HepG2 (cell line): ENCODE data around the gene TM6SF1. TPM values are rescaled to one million over a fixed set of nuclear protein-coding genes. Genes with fewer than 3 reads are reported as not detected.

Source experiments
- ATAC-seq: fragments of 200-7000 bp; cut with Tn5 transposase; 3 replicates; pipeline ENCODE4 v1.9.1; 2020; ENCODE audit warnings: mild to moderate bottlenecking, moderate library complexity
- BruUV-seq: library from RNA; stranded (reverse); fragments of 400-500 nt; replicated peaks from 2 replicates; lab custom pipeline; 2021; lab: Mats Ljungman, UMichigan
- CTCF ChIA-PET: fragments of 300-600 bp; formaldehyde crosslinking; extraction: SDS; loops from one replicate; lab custom pipeline; 2021; ENCODE audit warnings: low total read pairs, inconsistent platforms, low intra/inter-chr PET ratio; lab: Yijun Ruan, JAX
- POLR2A ChIA-PET: fragments of 350-600 bp; sonication (Branson Sonifier 250); formaldehyde crosslinking; loops from one replicate; lab custom pipeline; 2020; ENCODE audit warnings: antibody characterized with exemption, inconsistent platforms; lab: Yijun Ruan, JAX
- DNase-seq: peaks from one replicate; pipeline ENCODE4 v3.0.0-alpha.2; 2015; ENCODE audit warnings: low spot score
- FAIRE-seq: peaks from 3 replicates; lab custom pipeline; 2011; peaks lifted over from hg19 to GRCh38; lab: Jason Lieb, UNC
- H2AFZ ChIP-seq: one replicate; pipeline ENCODE4 v1.6.1; 2011; ENCODE audit warnings: low read length, inconsistent platforms
- H3K27ac ChIP-seq: fragments of 300-600 bp; 3 replicates; pipeline ENCODE4 v1.8.0; 2011; ENCODE audit warnings: mixed run types, mild to moderate bottlenecking, mixed read lengths, low read length, inconsistent platforms; ENCODE audit not compliant: insufficient read depth; ENCODE audit errors: extremely low read length
- H3K27me3 ChIP-seq, 2 experiments: fragments of 200-600 bp in 1 of 2; 2 replicates in 1 of 2; 3 replicates in 1 of 2; pipeline versions ENCODE4 v1.6.0 to v1.8.0; 2011; ENCODE audit warnings: low read length in 2 of 2, mild to moderate bottlenecking in 2 of 2, moderate library complexity in 2 of 2, inconsistent platforms in 1 of 2; ENCODE audit not compliant: insufficient read depth in 2 of 2, control insufficient read depth in 1 of 2
- H3K36me3 ChIP-seq, 2 experiments: fragments of 200-600 bp in 1 of 2; replicated peaks in 1 of 2; 2 replicates in 1 of 2; 3 replicates in 1 of 2; pipeline versions ENCODE4 v1.5.1 to v1.8.0; 2011; ENCODE audit warnings: low read length in 2 of 2, inconsistent platforms in 1 of 2; ENCODE audit not compliant: insufficient read depth in 2 of 2, control insufficient read depth in 1 of 2
- H3K4me1 ChIP-seq: 2 replicates; pipeline ENCODE4 v1.5.1; 2012; ENCODE audit warnings: low read length, inconsistent platforms; ENCODE audit not compliant: insufficient read depth
- H3K4me2 ChIP-seq: 2 replicates; pipeline ENCODE4 v1.6.0; 2011; ENCODE audit warnings: low read depth, low read length, inconsistent platforms
- H3K4me3 ChIP-seq, 3 experiments: fragments of 200-600 bp in 1 of 3; sonication (generic), shearing (Covaris generic) in 1 of 3; replicated peaks in 1 of 3; 2 replicates each; pipeline ENCODE4 v1.5.1; 2011 to 2016; ENCODE audit warnings: low read length in 3 of 3, inconsistent platforms in 2 of 3, low read depth in 2 of 3, mild to moderate bottlenecking in 2 of 3, control low read depth in 1 of 3, mixed read lengths in 1 of 3; ENCODE audit not compliant: insufficient read depth in 1 of 3
- H3K79me2 ChIP-seq: one replicate; pipeline ENCODE4 v1.6.1; 2011; ENCODE audit warnings: low read length, inconsistent platforms; ENCODE audit not compliant: insufficient read depth
- H3K9ac ChIP-seq: 2 replicates; pipeline ENCODE4 v1.6.0; 2011; ENCODE audit warnings: mild to moderate bottlenecking, low read depth, low read length, inconsistent platforms; ENCODE audit not compliant: insufficient read depth
- H3K9me3 ChIP-seq: 2 replicates; pipeline ENCODE4 v1.5.1; 2012; ENCODE audit warnings: mild to moderate bottlenecking, low read length
- H4K20me1 ChIP-seq: 2 replicates; pipeline ENCODE4 v1.6.0; 2011; ENCODE audit warnings: inconsistent platforms, mild to moderate bottlenecking, low read length, moderate library complexity; ENCODE audit not compliant: insufficient read depth
- HDAC2 ChIP-seq: sonication (generic); formaldehyde crosslinking; IDR thresholded peaks from 2 replicates; pipeline ENCODE4 v1.4.0; 2020; ENCODE audit warnings: missing genetic modification reagents
- HMG20A ChIP-seq: IDR thresholded peaks from 2 replicates; pipeline ENCODE4 v1.6.1; 2016; ENCODE audit warnings: borderline replicate concordance
- KAT8 ChIP-seq: IDR thresholded peaks from 2 replicates; pipeline ENCODE4 v1.6.1; 2016; ENCODE audit warnings: missing genetic modification reagents, missing compliant biosample characterization
- NR2F1 ChIP-seq, 2 experiments: fragments of 450-650 bp in 1 of 2; formaldehyde crosslinking in 1 of 2; IDR thresholded peaks; 2 replicates each; pipeline versions ENCODE4 v1.5.0 to v1.6.1; 2016 to 2020; ENCODE audit warnings: mild to moderate bottlenecking in 1 of 2, missing compliant biosample characterization in 1 of 2, missing genetic modification reagents in 1 of 2, moderate library complexity in 1 of 2
- ZFAT ChIP-seq: sonication (generic); formaldehyde crosslinking; conservative IDR thresholded peaks from 2 replicates; pipeline ENCODE4 v1.8.1; 2023; ENCODE audit warnings: missing genetic modification reagents, inconsistent platforms
- ZNF256 ChIP-seq: sonication (generic); formaldehyde crosslinking; conservative IDR thresholded peaks from 2 replicates; pipeline ENCODE4 v1.4.0; 2020; ENCODE audit warnings: missing genetic modification reagents
- WGBS: methylation state at CpG from one replicate; pipeline ENCODE4 v1.1.6; 2017; ENCODE audit warnings: low lambda C conversion rate; 5-methylcytosine and 5-hydroxymethylcytosine counted together
- in situ Hi-C: cut with HindIII; loops from 2 replicates; pipeline ENCODE4 v1.10.0; 2017; ENCODE audit warnings: low pct_unique_long_range_greater_than_20kb; ENCODE audit not compliant: extremely low pct_ligation_motif_present
- intact Hi-C: fragments of 100-400 bp; cut with micrococcal nuclease; formaldehyde crosslinking; loops from one replicate; pipeline ENCODE4 v1.10.0; 2022; ENCODE audit not compliant: unreplicated experiment
- polyA plus RNA-seq, 8 experiments: library from polyadenylated mRNA; depleted of rRNA in 3 of 8; stranded (reverse) in 7 of 8; unstranded in 1 of 8; fragments of >200 nt; fragmentation: Illumina TruSeq in 4 of 8; extraction: Trizol in 4 of 8; gene quantifications; 2 replicates each; pipeline versions ENCODE4 v1.2.1 to v1.2.3, GENCODE V29; 2011 to 2016; ENCODE audit warnings: low read depth in 4 of 8, missing spikeins in 1 of 8, mixed read lengths in 1 of 8; ENCODE audit not compliant: insufficient read depth in 1 of 8
- total RNA-seq, 5 experiments: library from RNA; depleted of rRNA; stranded (reverse); fragments of >200 nt; fragmentation: Illumina TruSeq; extraction: Trizol; gene quantifications; 2 replicates each; pipeline ENCODE4 v1.2.3, GENCODE V29; 2016; ENCODE audit warnings: low read depth in 1 of 5
- TF ChIP-seq, protein P1 (sequence below): sonication (generic); formaldehyde crosslinking; IDR thresholded peaks from 2 replicates; pipeline ENCODE4 v1.4.0; 2020; ENCODE audit warnings: missing genetic modification reagents; ENCODE audit errors: not compliant biosample characterization

TM6SF1 gene
- total and polyA plus RNA-seq, 2 of the 13 experiments (the other 11 are each of a cell fraction or from before 2014, with no cell fraction given), result not detected

DNA sequence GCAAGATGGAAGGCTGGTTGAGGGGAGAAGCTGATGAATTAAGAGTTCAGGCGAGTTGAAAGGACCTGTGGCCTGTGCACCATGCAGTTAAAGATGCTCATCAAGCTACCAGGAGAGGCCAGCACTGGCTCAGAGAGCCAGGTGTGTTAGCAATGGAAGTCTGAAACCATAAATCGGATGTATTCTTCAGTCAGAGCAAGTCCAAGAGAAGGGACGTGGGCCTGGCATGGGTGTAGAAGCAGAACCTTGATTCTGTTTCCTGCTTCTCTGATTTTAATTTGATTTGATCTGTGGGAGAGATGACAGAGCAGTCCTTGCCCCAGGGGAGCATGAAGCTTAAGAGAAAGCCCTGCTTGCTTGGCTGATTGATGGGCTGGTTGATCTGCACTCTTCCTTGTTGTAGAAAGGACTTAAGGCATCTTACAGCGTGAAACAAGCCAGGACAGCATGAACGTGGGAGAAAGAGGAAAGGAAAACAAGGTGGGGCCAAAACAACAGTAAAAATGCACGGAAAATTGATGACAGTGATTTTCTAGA is 10.9 kb downstream of the TM6SF1 start (continued):
- TF ChIP-seq ZNF256 (CRISPR knock-in tag) (no peak), HDAC2 (CRISPR knock-in tag) (no peak), HMG20A (CRISPR knock-in tag) (no peak), NR2F1 (CRISPR knock-in tag; IDR thresholded peaks at IDR 0.05) (no peak)
- TF ChIP-seq, protein P1, sequence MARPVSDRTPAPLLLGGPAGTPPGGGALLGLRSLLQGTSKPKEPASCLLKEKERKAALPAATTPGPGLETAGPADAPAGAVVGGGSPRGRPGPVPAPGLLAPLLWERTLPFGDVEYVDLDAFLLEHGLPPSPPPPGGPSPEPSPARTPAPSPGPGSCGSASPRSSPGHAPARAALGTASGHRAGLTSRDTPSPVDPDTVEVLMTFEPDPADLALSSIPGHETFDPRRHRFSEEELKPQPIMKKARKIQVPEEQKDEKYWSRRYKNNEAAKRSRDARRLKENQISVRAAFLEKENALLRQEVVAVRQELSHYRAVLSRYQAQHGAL (CRISPR knock-in tag), result no peak

DNA sequence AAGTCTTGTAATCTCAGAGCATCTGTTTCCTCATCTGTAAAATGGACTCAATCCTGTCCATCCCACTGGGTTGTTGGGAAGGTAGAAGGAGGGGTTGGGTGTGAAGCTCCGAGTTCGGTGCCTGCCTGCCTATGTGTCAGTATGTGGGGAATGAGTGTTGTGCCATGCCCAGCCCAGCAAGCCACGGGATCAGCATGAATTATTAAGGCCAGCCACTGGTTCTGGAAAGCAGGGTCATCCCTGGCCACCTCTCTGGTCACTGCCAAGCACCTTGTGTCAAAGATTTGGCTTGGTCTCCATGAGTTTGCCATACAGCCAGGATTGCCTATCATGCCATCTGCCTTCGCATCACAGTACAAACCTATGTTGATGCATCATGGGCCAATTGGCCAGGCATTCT is 11.5 kb downstream of the TM6SF1 start:
- no peaks in the 10 kb centered on the region for H3K79me2 ChIP-seq
- no peak overlapping the region for H3K4me2 ChIP-seq
- ATAC-seq, result no peak
- CTCF ChIA-PET, result no interaction called here
- H3K9me3 ChIP-seq, result no peaks in the 10 kb centered on the region
- no peak for DNase-seq
- no CpG with 5 or more reads among the region's 4 CpGs for WGBS
- H2AFZ ChIP-seq, result no peak overlapping the region
- no peak overlapping the region for H3K9ac ChIP-seq
- no peak overlapping the region for H3K27ac ChIP-seq
- BruUV-seq, result no TSS peak
- H3K4me3 ChIP-seq, result no peak overlapping the region
- POLR2A ChIA-PET, result no interaction called here
- H3K4me1 ChIP-seq, result no peaks in the 10 kb centered on the region
- H3K36me3 ChIP-seq, result no peaks in the 10 kb centered on the region
- H4K20me1 ChIP-seq, result no peaks in the 10 kb centered on the region
- H3K27me3 ChIP-seq, result peaks cover 2 to 44% of the 10 kb centered on the region in 2 experiments; a peak in 3 of 5 replicates
- intact Hi-C loops (no loop called here), in situ Hi-C loops (no loop called here)
- no peak for TF ChIP-seq ZFAT
- TF ChIP-seq KAT8, result no peak
- FAIRE-seq, result no peak
